Liver (tissue), 9 donors: ENCODE data around the gene SERPINB10. TPM values are rescaled to one million over a fixed set of nuclear protein-coding genes. Genes with fewer than 3 reads are reported as not detected.

ENCODE experiments used
- DNase-seq: peaks from one replicate; pipeline ENCODE4 v3.0.0-alpha.2; 2017; ENCODE audit warnings: low spot score
- H3K27ac ChIP-seq, 2 donors: one replicate each; pipeline ENCODE4 v1.7.0; 2013; ENCODE audit warnings: inconsistent platforms in 2 of 2, low read length in 2 of 2, control low read depth in 1 of 2, low read depth in 1 of 2, mild to moderate bottlenecking in 1 of 2
- H3K27me3 ChIP-seq, 4 donors: one replicate each; pipeline versions ENCODE4 v1.6.1 to v1.7.0; 2013; ENCODE audit warnings: low read length in 3 of 4, inconsistent platforms in 1 of 4, mild to moderate bottlenecking in 1 of 4, moderate library complexity in 1 of 4; ENCODE audit not compliant: control insufficient read depth in 4 of 4, insufficient read depth in 4 of 4
- H3K36me3 ChIP-seq, 4 donors: one replicate each; pipeline versions ENCODE4 v1.6.1 to v1.7.0; 2013; ENCODE audit warnings: low read length in 3 of 4, mild to moderate bottlenecking in 3 of 4, low read depth in 1 of 4, moderate library complexity in 1 of 4; ENCODE audit not compliant: control insufficient read depth in 4 of 4, insufficient read depth in 3 of 4
- H3K4me1 ChIP-seq, 4 donors: one replicate each; pipeline versions ENCODE4 v1.6.1 to v1.7.0; 2013; ENCODE audit warnings: low read length in 3 of 4, mild to moderate bottlenecking in 3 of 4, moderate library complexity in 1 of 4; ENCODE audit not compliant: control insufficient read depth in 4 of 4, insufficient read depth in 4 of 4
- H3K4me3 ChIP-seq, 3 donors: one replicate each; pipeline versions ENCODE4 v1.6.1 to v1.7.0; 2013; ENCODE audit warnings: low read length in 3 of 3, control low read depth in 1 of 3, low read depth in 1 of 3, mild to moderate bottlenecking in 1 of 3
- H3K9ac ChIP-seq, 2 donors: one replicate each; pipeline ENCODE4 v1.7.0; 2013; ENCODE audit warnings: low read length in 2 of 2, mild to moderate bottlenecking in 2 of 2, moderate library complexity in 2 of 2, control low read depth in 1 of 2, low read depth in 1 of 2
- H3K9me3 ChIP-seq, 4 donors: one replicate each; pipeline versions ENCODE4 v1.6.1 to v1.7.0; 2013; ENCODE audit warnings: low read length in 3 of 4; ENCODE audit not compliant: control insufficient read depth in 4 of 4
- CTCF ChIP-seq: fragments of 150-350 bp; IDR thresholded peaks from 2 replicates; pipeline ENCODE4 v1.5.1; 2017; ENCODE audit warnings: improper control_type of control experiment, low read depth, low read length; ENCODE audit not compliant: missing input control
- EGR1 ChIP-seq, 2 donors: IDR thresholded peaks; 2 replicates each; pipeline ENCODE4 v1.6.1; 2016 to 2018; ENCODE audit warnings: antibody characterized with exemption in 2 of 2, low read depth in 2 of 2
- FOXA1 ChIP-seq: IDR thresholded peaks from 2 replicates; pipeline ENCODE4 v1.6.1; 2016; ENCODE audit warnings: antibody characterized with exemption
- FOXA2 ChIP-seq: IDR thresholded peaks from 2 replicates; pipeline ENCODE4 v1.6.1; 2016; ENCODE audit warnings: antibody characterized with exemption
- GABPA ChIP-seq, 2 donors: IDR thresholded peaks in 1 of 2; conservative IDR thresholded peaks in 1 of 2; 2 replicates each; pipeline ENCODE4 v1.6.1; 2016; ENCODE audit warnings: antibody characterized with exemption in 2 of 2, mild to moderate bottlenecking in 1 of 2, moderate library complexity in 1 of 2
- HNF4A ChIP-seq, 2 donors: conservative IDR thresholded peaks; 2 replicates each; pipeline ENCODE4 v1.6.1; 2016; ENCODE audit warnings: antibody characterized with exemption in 2 of 2, mild to moderate bottlenecking in 2 of 2
- HNF4G ChIP-seq: IDR thresholded peaks from 2 replicates; pipeline ENCODE4 v1.6.1; 2016; ENCODE audit warnings: antibody characterized with exemption
- JUND ChIP-seq, 2 donors: IDR thresholded peaks; 2 replicates each; pipeline ENCODE4 v1.6.1; 2016; ENCODE audit warnings: antibody characterized with exemption in 2 of 2
- MAX ChIP-seq: IDR thresholded peaks from 2 replicates; pipeline ENCODE4 v1.6.1; 2016; ENCODE audit warnings: antibody characterized with exemption
- NR2F2 ChIP-seq: IDR thresholded peaks from 2 replicates; pipeline ENCODE4 v1.6.1; 2016; ENCODE audit warnings: antibody characterized with exemption
- RAD21 ChIP-seq, 2 donors: IDR thresholded peaks; 2 replicates each; pipeline ENCODE4 v1.6.1; 2016; ENCODE audit warnings: antibody characterized with exemption in 2 of 2, mild to moderate bottlenecking in 2 of 2
- REST ChIP-seq: IDR thresholded peaks from 2 replicates; pipeline ENCODE4 v1.6.1; 2016; ENCODE audit warnings: antibody characterized with exemption, mild to moderate bottlenecking
- RXRA ChIP-seq, 2 donors: IDR thresholded peaks; 2 replicates each; pipeline ENCODE4 v1.6.1; 2017 to 2018; ENCODE audit warnings: antibody characterized with exemption in 2 of 2, mild to moderate bottlenecking in 1 of 2
- SP1 ChIP-seq: IDR thresholded peaks from 2 replicates; pipeline ENCODE4 v1.6.1; 2018; ENCODE audit warnings: antibody characterized with exemption, mild to moderate bottlenecking
- TAF1 ChIP-seq: conservative IDR thresholded peaks from 2 replicates; pipeline ENCODE4 v1.6.1; 2016; ENCODE audit warnings: antibody characterized with exemption, mild to moderate bottlenecking
- YY1 ChIP-seq: IDR thresholded peaks from 2 replicates; pipeline ENCODE4 v1.6.1; 2016; ENCODE audit warnings: antibody characterized with exemption, mild to moderate bottlenecking
- ZBTB33 ChIP-seq: IDR thresholded peaks from 2 replicates; pipeline ENCODE4 v1.6.1; 2016; ENCODE audit warnings: antibody characterized with exemption
- WGBS: extraction: QIAGEN DNeasy Blood & Tissue Kit; methylation state at CpG from one replicate; pipeline ENCODE4 v1.1.7; 2013; 5-methylcytosine and 5-hydroxymethylcytosine counted together
- polyA plus RNA-seq, 2 donors: library from polyadenylated mRNA; stranded (reverse) in 1 of 2; unstranded in 1 of 2; fragments of 200-250 nt in 1 of 2; fragments of >200 nt in 1 of 2; fragmentation: Nextera tagmentation in 1 of 2; extraction: Ambion mirVana in 1 of 2; gene quantifications; one replicate each; pipeline versions ENCODE4 v1.2.1 to v1.2.3, GENCODE V29; 2013 to 2015
- total RNA-seq, 2 donors: library from RNA; depleted of rRNA; stranded (reverse); fragments of >200 nt; gene quantifications; one replicate each; pipeline ENCODE4 v1.2.3, GENCODE V29; 2014
- TF ChIP-seq, protein P1 (sequence below): IDR thresholded peaks from 2 replicates; pipeline ENCODE4 v1.6.1; 2016; ENCODE audit warnings: antibody characterized with exemption
- donor health status: healthy.
- donor health status: healthy.
- donor health status: healthy.
- donor health status: healthy.
- donor health status: healthy.

SERPINB10 gene
- total and polyA plus RNA-seq, 4 donors: 4.6 TPM; not detected in 3

DNA sequence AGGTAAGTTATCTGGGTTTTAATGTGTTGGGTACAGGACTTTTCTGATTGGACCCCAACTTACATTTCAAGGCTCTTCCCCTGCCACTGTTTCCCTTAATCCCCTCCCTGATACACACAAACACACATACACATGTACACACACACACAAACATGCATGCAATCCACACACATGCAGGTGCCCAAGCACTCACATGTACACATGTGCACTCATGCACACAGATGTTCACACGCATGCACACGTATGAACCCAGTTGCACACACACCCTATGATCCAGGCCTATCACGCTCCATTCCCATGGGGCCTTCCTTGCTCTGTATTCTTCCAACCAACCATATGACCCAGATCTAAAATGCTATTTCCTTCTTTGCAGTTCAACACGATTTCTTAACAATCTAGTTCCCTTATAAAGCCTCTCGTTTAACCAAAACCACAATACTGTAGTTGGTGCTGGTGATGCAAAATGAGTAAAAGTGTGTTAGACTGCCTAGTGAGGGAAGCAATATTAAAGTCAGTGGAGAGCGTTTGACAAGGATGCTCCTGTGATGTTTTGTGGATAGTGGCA, 73.2 kb downstream of the SERPINB10 start:
- Histone ChIP-seq H3K27ac (no peak overlapping the region), H3K36me3 (peaks cover 0 to 14% (median 4%) of the 10 kb centered on the region in 4 donors), H3K27me3 (no peaks in the 10 kb centered on the region), H3K9ac (no peak overlapping the region), H3K4me3 (no peak overlapping the region), H3K4me1 (peaks cover 0 to 20% (median 9%) of the 10 kb centered on the region in 4 donors), H3K9me3 (no peaks in the 10 kb centered on the region)
- no peak for DNase-seq
- WGBS: 86% methylated on average over 6 of the region's 6 CpGs
- no peak for TF ChIP-seq CTCF
- no peak for TF ChIP-seq EGR1 (IDR thresholded peaks at IDR 0.05; ENCODE audit: low read depth in 2 of 2)
- TF ChIP-seq JUND (IDR thresholded peaks at IDR 0.05): no peak
- TF ChIP-seq YY1: no peak
- TF ChIP-seq MAX: no peak
- no peak for TF ChIP-seq TAF1
- no peak for TF ChIP-seq ZBTB33
- TF ChIP-seq FOXA1: no peak
- no peak for TF ChIP-seq RXRA (IDR thresholded peaks at IDR 0.05)
- TF ChIP-seq NR2F2: no peak
- TF ChIP-seq, protein P1, sequence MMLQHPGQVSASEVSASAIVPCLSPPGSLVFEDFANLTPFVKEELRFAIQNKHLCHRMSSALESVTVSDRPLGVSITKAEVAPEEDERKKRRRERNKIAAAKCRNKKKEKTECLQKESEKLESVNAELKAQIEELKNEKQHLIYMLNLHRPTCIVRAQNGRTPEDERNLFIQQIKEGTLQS: no peak
- TF ChIP-seq HNF4A (conservative IDR thresholded peaks at IDR 0.05): no peak
- no peak for TF ChIP-seq RAD21 (IDR thresholded peaks at IDR 0.05)
- TF ChIP-seq SP1: no peak
- TF ChIP-seq FOXA2: no peak
- no peak for TF ChIP-seq REST
- TF ChIP-seq GABPA (IDR thresholded peaks at IDR 0.05 in 1 of 2, conservative IDR thresholded peaks at IDR 0.05 in 1 of 2): no peak
- TF ChIP-seq HNF4G: no peak
